Inflammatory macrophage treated with lipopolysaccharide for 4 hours (primary cell): ENCODE results near the gene MBTD1.
"Not testable (repeated sequence)": the region's sequence is repeated elsewhere in the genome, so short reads cannot be mapped to it uniquely, and the experiment has no call there.

ENCODE experiments used
- DNase-seq: peaks from one replicate; pipeline ENCODE4 v3.0.0-alpha.2; 2020

MBTD1 gene

GRCh38 chr17:51251010-51251409, 8.8 kb downstream of the MBTD1 start:
- DNase-seq, result no peak

- DNase-seq, result no peak
Observed at GRCh38 chr17:51250314-51250840, 9.5 kb downstream of the MBTD1 start.

GRCh38 chr17:51245535-51245934, 14.3 kb downstream of the MBTD1 start:
- DNase-seq, result no peak

GRCh38 chr17:51244041-51244440, 15.8 kb downstream of the MBTD1 start:
- DNase-seq, result no peak

GRCh38 chr17:51240275-51240674, 19.6 kb downstream of the MBTD1 start:
- DNase-seq, result no peak

- DNase-seq, result peak; percentile 42
Observed at GRCh38 chr17:51238255-51238887, 21.5 kb downstream of the MBTD1 start.

GRCh38 chr17:51234162-51234561, 25.7 kb downstream of the MBTD1 start:
- no peak for DNase-seq

- peak; percentile 58 for DNase-seq
Observed at GRCh38 chr17:51231999-51232398, 27.9 kb downstream of the MBTD1 start.

GRCh38 chr17:51230306-51230705, 29.5 kb downstream of the MBTD1 start:
- no peak for DNase-seq

GRCh38 chr17:51229889-51230288, 30.0 kb downstream of the MBTD1 start:
- no peak for DNase-seq

GRCh38 chr17:51228161-51228560, 31.7 kb downstream of the MBTD1 start:
- peak; percentile 19 for DNase-seq

GRCh38 chr17:51225523-51225922, 34.3 kb downstream of the MBTD1 start:
- not testable (repeated sequence) for DNase-seq

- peak; percentile 58 for DNase-seq
Observed at GRCh38 chr17:51224402-51225262, 35.2 kb downstream of the MBTD1 start.

GRCh38 chr17:51221322-51221721, 38.5 kb downstream of the MBTD1 start:
- DNase-seq, result no peak

- no peak for DNase-seq
Observed at GRCh38 chr17:51217946-51218345, 41.9 kb downstream of the MBTD1 start.

GRCh38 chr17:51214920-51215319, 44.9 kb downstream of the MBTD1 start:
- no peak for DNase-seq

- DNase-seq, result no peak
Observed at GRCh38 chr17:51203838-51204237, 56.0 kb downstream of the MBTD1 start.

- no peak for DNase-seq
Observed at GRCh38 chr17:51200846-51201245, 59.0 kb downstream of the MBTD1 start.

GRCh38 chr17:51200295-51200694, 59.6 kb downstream of the MBTD1 start:
- no peak for DNase-seq

GRCh38 chr17:51197754-51198153, 62.1 kb downstream of the MBTD1 start:
- no peak for DNase-seq

GRCh38 chr17:51191895-51192294, 68.0 kb downstream of the MBTD1 start:
- no peak for DNase-seq

GRCh38 chr17:51189628-51190027, 70.2 kb downstream of the MBTD1 start:
- peak; percentile 6 for DNase-seq

- no peak for DNase-seq
Observed at GRCh38 chr17:51189162-51189561, 70.7 kb downstream of the MBTD1 start.

- DNase-seq, result no peak
Observed at GRCh38 chr17:51188271-51188833, 71.5 kb downstream of the MBTD1 start.
